Measurements from ENCODE around the gene HOXA3. TPM values are rescaled to one million over a fixed set of nuclear protein-coding genes. Genes with fewer than 3 reads are reported as not detected.

HOXA3 gene
- total RNA-seq, 1 donor from 2014 or later, result 26.4 TPM

DNA sequence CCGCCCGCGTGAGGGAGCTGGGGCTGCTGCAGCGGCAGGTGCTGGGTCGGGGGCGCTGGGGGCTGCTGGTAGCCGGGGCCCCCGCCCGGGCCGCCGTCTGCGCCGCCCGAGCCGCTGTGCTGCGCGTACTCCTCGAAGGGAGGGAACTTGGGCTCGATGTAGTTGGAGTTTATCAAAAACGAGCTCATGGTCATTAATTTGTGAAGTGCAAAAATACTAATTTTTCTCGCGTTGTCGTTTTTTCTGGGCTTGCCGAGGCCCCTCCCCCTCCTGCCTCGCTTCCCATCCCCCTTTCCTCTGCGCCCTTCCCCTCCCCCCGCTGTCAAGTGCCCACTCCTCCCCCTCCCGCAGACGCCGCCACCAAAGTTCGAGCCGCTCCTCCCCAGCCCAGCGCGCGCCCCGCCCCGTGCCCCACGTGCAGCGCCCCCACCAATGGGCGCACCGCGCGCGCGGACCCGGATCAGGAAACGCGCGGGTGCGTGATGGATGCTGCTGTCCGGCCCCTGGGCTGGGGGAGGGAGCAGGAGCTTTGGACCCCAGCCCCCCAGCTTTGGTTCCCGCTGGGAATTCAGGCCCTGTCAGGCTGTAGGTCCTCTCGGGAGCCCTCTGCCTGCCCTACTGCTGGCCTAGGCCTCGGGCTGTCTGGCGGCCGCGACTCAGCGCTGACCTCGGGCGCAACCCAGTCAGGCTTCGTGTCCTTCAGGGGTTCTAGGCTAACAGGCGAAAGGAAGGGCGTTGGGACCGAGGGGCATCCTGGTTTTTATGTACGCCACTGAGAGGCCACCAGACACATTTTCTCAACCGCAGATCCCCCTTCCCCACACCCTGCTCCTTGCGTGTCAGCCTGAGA lies 21.6 kb downstream of the HOXA3 start, which contains the start of gene HOXA4:
Gene HOXA4, minus strand, starts transcription at position 218 of the 850 bp plus-strand sequence. Its CDS starts 24 bp downstream, at position 194.
- Histone ChIP-seq H3K27me3 (ENCODE audit: control insufficient read depth, insufficient read depth, low read length) (no peaks in the 10 kb centered on the region), H3K4me3 (ENCODE audit: low read depth, low read length) (peak within 1 kb of the TSS; percentile 52), H3K36me3 (ENCODE audit: control insufficient read depth, insufficient read depth, low read length) (peaks cover 1% of the 10 kb centered on the region)
- no peak for DNase-seq (ENCODE audit: low read depth)
- TF ChIP-seq CTCF (IDR thresholded peaks at IDR 0.05; ENCODE audit: insufficient read depth, low read length, poor library complexity, severe bottlenecking), result no peak

DNA sequence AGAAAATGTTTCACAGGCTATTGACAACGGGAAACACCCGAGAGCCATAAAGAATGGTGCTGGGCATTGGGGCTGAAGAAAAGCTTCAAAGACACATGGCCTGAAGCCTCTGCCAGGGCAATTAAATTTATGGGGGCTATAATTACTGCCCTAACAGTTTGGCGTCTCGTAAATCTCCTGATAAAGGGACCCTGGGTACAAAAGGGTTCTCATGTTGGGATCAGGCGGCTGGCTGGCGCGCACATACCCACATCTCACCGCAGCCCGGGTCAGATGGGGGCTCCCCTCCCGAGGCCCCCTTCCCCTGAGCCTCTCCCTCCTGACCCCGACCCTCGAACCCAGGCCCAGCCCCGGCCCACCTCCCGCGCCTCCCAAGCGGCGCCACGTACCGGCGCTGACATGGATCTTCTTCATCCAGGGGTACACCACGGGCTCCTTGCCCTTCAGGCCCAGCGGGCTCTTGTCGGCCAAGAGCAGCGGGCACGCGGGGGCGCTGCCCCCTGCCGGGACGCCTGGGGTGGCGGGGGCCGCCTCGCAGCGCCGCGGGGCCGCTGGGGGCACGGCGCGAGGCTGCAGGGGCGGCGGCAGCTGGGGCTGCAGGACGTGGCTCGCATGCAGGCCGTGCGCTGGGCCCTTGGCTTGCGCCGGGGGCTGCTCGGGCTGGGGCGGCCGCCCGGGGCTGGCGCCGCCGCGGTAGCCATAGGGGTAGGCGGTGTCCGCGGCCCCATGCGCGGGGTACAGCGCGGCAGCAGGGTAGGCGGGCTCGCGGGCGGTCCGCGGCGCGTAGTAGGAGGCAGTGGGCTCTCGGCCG lies 22.4 kb downstream of the HOXA3 start:
- H3K4me3 ChIP-seq (ENCODE audit: low read depth, low read length), result peak overlapping the region; percentile 52
- peaks cover 1% of the 10 kb centered on the region for H3K36me3 ChIP-seq (ENCODE audit: control insufficient read depth, insufficient read depth, low read length)
- TF ChIP-seq CTCF (IDR thresholded peaks at IDR 0.05; ENCODE audit: insufficient read depth, low read length, poor library complexity, severe bottlenecking), result peak; percentile 8
- H3K27me3 ChIP-seq (ENCODE audit: control insufficient read depth, insufficient read depth, low read length), result no peaks in the 10 kb centered on the region
- no peak for DNase-seq (ENCODE audit: low read depth)

GRCh38 chr7:27128776-27129728 lies 23.3 kb downstream of the HOXA3 start:
- no peak for DNase-seq (ENCODE audit: low read depth)
- no peak for TF ChIP-seq CTCF (IDR thresholded peaks at IDR 0.05; ENCODE audit: insufficient read depth, low read length, poor library complexity, severe bottlenecking)
- Histone ChIP-seq H3K36me3 (ENCODE audit: control insufficient read depth, insufficient read depth, low read length) (peaks cover 1% of the 10 kb centered on the region), H3K4me3 (ENCODE audit: low read depth, low read length) (peak overlapping the region; percentile 52), H3K27me3 (ENCODE audit: control insufficient read depth, insufficient read depth, low read length) (no peaks in the 10 kb centered on the region)

GRCh38 chr7:27128034-27128433 lies 24.3 kb downstream of the HOXA3 start:
- DNase-seq (ENCODE audit: low read depth), result no peak
- Histone ChIP-seq H3K27me3 (ENCODE audit: control insufficient read depth, insufficient read depth, low read length) (no peaks in the 10 kb centered on the region), H3K4me3 (ENCODE audit: low read depth, low read length) (no peak overlapping the region), H3K36me3 (ENCODE audit: control insufficient read depth, insufficient read depth, low read length) (peaks cover 1% of the 10 kb centered on the region)
- no peak for TF ChIP-seq CTCF (IDR thresholded peaks at IDR 0.05; ENCODE audit: insufficient read depth, low read length, poor library complexity, severe bottlenecking)

- DNase-seq (ENCODE audit: low read depth), result no peak
These were observed 25.6 kb downstream of the HOXA3 start for GRCh38 chr7:27126596-27127327.

More at GRCh38 chr7:27126596-27127327, 25.6 kb downstream of the HOXA3 start:
- no peak for TF ChIP-seq CTCF (IDR thresholded peaks at IDR 0.05; ENCODE audit: insufficient read depth, low read length, poor library complexity, severe bottlenecking)
- Histone ChIP-seq H3K27me3 (ENCODE audit: control insufficient read depth, insufficient read depth, low read length) (no peaks in the 10 kb centered on the region), H3K36me3 (ENCODE audit: control insufficient read depth, insufficient read depth, low read length) (peaks cover 1% of the 10 kb centered on the region), H3K4me3 (ENCODE audit: low read depth, low read length) (no peak overlapping the region)

Data from kidney epithelial cell (primary cell).